Activated gamma-delta T cell (primary cell): Measurements from ENCODE around the gene SNAP25.

ENCODE experiments used
- DNase-seq: peaks from one replicate; lab custom pipeline; 2025; lab: John Stamatoyannopoulos, UW

SNAP25 gene

GRCh38 chr20:10216146-10216791, 2.4 kb upstream of the SNAP25 start:
- DNase-seq, result no peak

GRCh38 chr20:10217721-10218410, 764 bp upstream of the SNAP25 start:
- DNase-seq, result no peak

GRCh38 chr20:10219452-10219791, 792 bp downstream of the SNAP25 start:
- peak; percentile 39 for DNase-seq

GRCh38 chr20:10219993-10220750, 1.5 kb downstream of the SNAP25 start:
- DNase-seq, result no peak

- no peak for DNase-seq
Measured at GRCh38 chr20:10221021-10221420, 2.4 kb downstream of the SNAP25 start.

GRCh38 chr20:10225439-10226060, 6.9 kb downstream of the SNAP25 start:
- no peak for DNase-seq

- no peak for DNase-seq
Measured at GRCh38 chr20:10228330-10228729, 9.7 kb downstream of the SNAP25 start.

GRCh38 chr20:10231290-10231689, 12.7 kb downstream of the SNAP25 start:
- no peak for DNase-seq

GRCh38 chr20:10236540-10237533, 18.2 kb downstream of the SNAP25 start:
- DNase-seq, result no peak

- no peak for DNase-seq
Measured at GRCh38 chr20:10239954-10240353, 21.3 kb downstream of the SNAP25 start.

GRCh38 chr20:10240655-10241054, 22.0 kb downstream of the SNAP25 start:
- DNase-seq, result no peak

GRCh38 chr20:10242166-10242565, 23.5 kb downstream of the SNAP25 start:
- DNase-seq, result no peak

GRCh38 chr20:10247440-10247839, 28.8 kb downstream of the SNAP25 start:
- no peak for DNase-seq

- DNase-seq, result no peak
Measured at GRCh38 chr20:10249048-10249770, 30.6 kb downstream of the SNAP25 start.

- DNase-seq, result no peak
Measured at GRCh38 chr20:10249822-10250221, 31.2 kb downstream of the SNAP25 start.

- no peak for DNase-seq
Measured at GRCh38 chr20:10250902-10251301, 32.3 kb downstream of the SNAP25 start.

- DNase-seq, result no peak
Measured at GRCh38 chr20:10253780-10254179, 35.1 kb downstream of the SNAP25 start.

GRCh38 chr20:10255846-10256245, 37.2 kb downstream of the SNAP25 start:
- DNase-seq, result no peak

- no peak for DNase-seq
Measured at GRCh38 chr20:10259166-10259565, 40.5 kb downstream of the SNAP25 start.

GRCh38 chr20:10260316-10260715, 41.7 kb downstream of the SNAP25 start:
- no peak for DNase-seq

- no peak for DNase-seq
Measured at GRCh38 chr20:10261702-10262101, 43.1 kb downstream of the SNAP25 start.
